Gastroesophageal sphincter (tissue), 4 donors: ENCODE data around the gene HMGCL. TPM values are rescaled to one million over a fixed set of nuclear protein-coding genes. Genes with fewer than 3 reads are reported as not detected.

Experiments used
- ATAC-seq: fragments of 150-250 bp; one replicate; pipeline ENCODE4 v1.9.1; 2016; ENCODE audit warnings: mild to moderate bottlenecking, moderate library complexity
- H3K27ac ChIP-seq, 4 donors: fragments of 200-600 bp; sonication (generic) in 3 of 4; 1 replicate in 3 of 4; 2 replicates in 1 of 4; pipeline ENCODE4 v1.5.1; 2016 to 2019
- H3K27me3 ChIP-seq: fragments of 200-600 bp; sonication (generic); one replicate; pipeline ENCODE4 v1.5.1; 2019
- H3K36me3 ChIP-seq, 2 donors: fragments of 200-600 bp; sonication (generic); one replicate each; pipeline ENCODE4 v1.5.1; 2019; ENCODE audit warnings: control low read depth in 1 of 2
- H3K4me1 ChIP-seq, 3 donors: fragments of 200-600 bp; sonication (generic); 1 replicate in 2 of 3; 2 replicates in 1 of 3; pipeline ENCODE4 v1.5.1; 2016 to 2019; ENCODE audit warnings: control low read depth in 2 of 3
- H3K4me3 ChIP-seq, 2 donors: fragments of 200-600 bp; sonication (generic); one replicate each; pipeline ENCODE4 v1.5.1; 2019; ENCODE audit warnings: mild to moderate bottlenecking in 1 of 2, moderate library complexity in 1 of 2
- H3K9me3 ChIP-seq, 3 donors: fragments of 200-600 bp; sonication (generic); one replicate each; pipeline ENCODE4 v1.5.1; 2017 to 2019; ENCODE audit warnings: control low read depth in 2 of 3
- EP300 ChIP-seq: sonication (generic); formaldehyde crosslinking; IDR thresholded peaks from one replicate; pipeline ENCODE4 v1.6.1; 2017; ENCODE audit warnings: antibody characterized with exemption, mild to moderate bottlenecking
- POLR2A ChIP-seq, 2 donors: fragments of 450-650 bp; IDR thresholded peaks; one replicate each; pipeline ENCODE4 v1.6.1; 2017; ENCODE audit warnings: antibody characterized with exemption in 2 of 2, mild to moderate bottlenecking in 2 of 2, moderate library complexity in 1 of 2
- POLR2AphosphoS5 ChIP-seq: sonication (generic); formaldehyde crosslinking; IDR thresholded peaks from one replicate; pipeline ENCODE4 v1.6.1; 2017; ENCODE audit warnings: antibody characterized with exemption
- WGBS, 2 donors: methylation state at CpG; one replicate each; pipeline ENCODE4 v1.1.5; 2018; ENCODE audit warnings: low coverage in 1 of 2; 5-methylcytosine and 5-hydroxymethylcytosine counted together
- total RNA-seq, 4 donors: library from RNA; depleted of rRNA; stranded (reverse); fragments of >200 nt; gene quantifications; one replicate each; pipeline ENCODE4 v1.1.0, GENCODE V29; 2016
- TF ChIP-seq, protein P1 (sequence below), 4 experiments: fragments of 200-600 bp in 2 of 4; fragments of 450-650 bp in 2 of 4; sonication (generic) in 1 of 4; IDR thresholded peaks; one replicate each; pipeline ENCODE4 v1.5.1; 2017 to 2019; ENCODE audit warnings: antibody characterized with exemption in 4 of 4, mild to moderate bottlenecking in 2 of 4, moderate library complexity in 2 of 4

HMGCL gene
- total RNA-seq, 4 donors from 2014 or later: 24.1 to 61.0 (median 47.2) TPM

DNA sequence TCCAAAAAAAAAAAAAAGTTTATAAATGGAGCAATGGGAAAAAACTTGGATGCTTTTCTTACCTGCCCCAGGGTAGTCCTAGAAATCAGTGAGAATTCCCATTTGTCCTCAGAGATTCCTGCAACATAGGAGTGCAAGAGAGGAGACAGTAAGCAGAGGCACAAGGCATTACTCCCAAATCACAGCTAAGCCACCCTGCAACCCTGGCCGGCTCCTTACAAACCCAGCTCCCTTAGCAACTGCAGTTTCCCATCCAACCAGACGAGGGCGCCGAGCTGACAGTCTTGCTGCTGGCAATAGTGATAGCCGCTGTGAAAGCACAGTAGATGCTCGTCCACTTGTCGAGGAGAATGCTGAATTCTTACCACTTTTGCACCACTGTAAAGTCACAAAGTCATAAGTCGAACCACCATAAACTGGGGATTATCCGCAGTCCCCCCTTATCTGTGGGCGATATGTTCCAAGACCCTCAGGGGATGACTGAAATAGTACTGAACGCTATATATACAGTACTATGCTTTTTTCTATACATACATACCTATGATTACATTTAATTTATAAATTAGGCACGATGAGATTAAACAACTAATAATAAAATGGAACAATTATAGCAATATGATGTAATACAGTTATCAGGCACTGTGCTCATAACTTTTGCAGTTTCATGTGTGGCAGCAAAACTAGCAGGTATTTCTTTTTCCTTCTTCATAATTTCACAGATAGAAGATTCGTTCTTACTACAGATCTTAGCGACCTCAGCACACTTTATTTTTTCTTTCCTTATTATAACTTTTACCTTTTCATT is 53.0 kb downstream of the HMGCL start:
- Histone ChIP-seq H3K4me3 (no peak overlapping the region), H3K27me3 (no peaks in the 10 kb centered on the region), H3K9me3 (no peaks in the 10 kb centered on the region), H3K36me3 (peaks cover 0 to 40% of the 10 kb centered on the region in 2 donors), H3K4me1 (peaks cover 0 to 28% (median 1%) of the 10 kb centered on the region in 3 donors), H3K27ac (no peak overlapping the region)
- ATAC-seq: peak; percentile 84
- TF ChIP-seq EP300 (no peak), POLR2AphosphoS5 (no peak), POLR2A (IDR thresholded peaks at IDR 0.05) (no peak)
- TF ChIP-seq, protein P1, sequence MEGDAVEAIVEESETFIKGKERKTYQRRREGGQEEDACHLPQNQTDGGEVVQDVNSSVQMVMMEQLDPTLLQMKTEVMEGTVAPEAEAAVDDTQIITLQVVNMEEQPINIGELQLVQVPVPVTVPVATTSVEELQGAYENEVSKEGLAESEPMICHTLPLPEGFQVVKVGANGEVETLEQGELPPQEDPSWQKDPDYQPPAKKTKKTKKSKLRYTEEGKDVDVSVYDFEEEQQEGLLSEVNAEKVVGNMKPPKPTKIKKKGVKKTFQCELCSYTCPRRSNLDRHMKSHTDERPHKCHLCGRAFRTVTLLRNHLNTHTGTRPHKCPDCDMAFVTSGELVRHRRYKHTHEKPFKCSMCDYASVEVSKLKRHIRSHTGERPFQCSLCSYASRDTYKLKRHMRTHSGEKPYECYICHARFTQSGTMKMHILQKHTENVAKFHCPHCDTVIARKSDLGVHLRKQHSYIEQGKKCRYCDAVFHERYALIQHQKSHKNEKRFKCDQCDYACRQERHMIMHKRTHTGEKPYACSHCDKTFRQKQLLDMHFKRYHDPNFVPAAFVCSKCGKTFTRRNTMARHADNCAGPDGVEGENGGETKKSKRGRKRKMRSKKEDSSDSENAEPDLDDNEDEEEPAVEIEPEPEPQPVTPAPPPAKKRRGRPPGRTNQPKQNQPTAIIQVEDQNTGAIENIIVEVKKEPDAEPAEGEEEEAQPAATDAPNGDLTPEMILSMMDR (IDR thresholded peaks at IDR 0.05): peak; percentile 78 to 91 (median 80)
- WGBS, 2 donors: 12 to 18% methylated on average over 9 to 11 of the region's 14 CpGs

DNA sequence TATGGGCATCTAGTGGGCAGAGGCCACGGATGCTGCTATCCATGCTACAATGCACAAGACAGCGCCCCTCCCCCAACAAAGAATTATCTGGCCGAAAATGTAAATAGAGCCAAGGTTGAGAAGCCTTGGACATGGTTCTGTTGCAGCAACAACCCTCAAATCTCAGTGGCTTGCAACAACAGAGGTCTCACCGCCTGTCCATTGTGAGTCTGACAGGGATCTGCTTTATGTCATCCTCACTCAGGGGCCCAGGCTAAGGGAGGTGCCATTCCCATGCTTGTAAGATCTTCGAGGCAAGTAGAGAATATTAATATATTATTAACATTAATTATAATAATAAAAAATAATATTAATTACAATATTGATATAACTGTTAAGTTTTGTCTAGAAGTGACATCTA is 56.5 kb downstream of the HMGCL start:
- no peak for ATAC-seq
- H3K4me3 ChIP-seq: no peak overlapping the region
- peaks cover 0 to 60% of the 10 kb centered on the region in 2 donors for H3K36me3 ChIP-seq
- H3K9me3 ChIP-seq: no peaks in the 10 kb centered on the region
- H3K4me1 ChIP-seq: peaks cover 0 to 20% (median 0%) of the 10 kb centered on the region in 3 donors
- TF ChIP-seq POLR2A (IDR thresholded peaks at IDR 0.05) (no peak), POLR2AphosphoS5 (no peak), EP300 (no peak)
- TF ChIP-seq, protein P1 (IDR thresholded peaks at IDR 0.05): no peak
- no peak overlapping the region for H3K27ac ChIP-seq
- no peaks in the 10 kb centered on the region for H3K27me3 ChIP-seq
- 42 to 59% methylated on average over 5 of the region's 5 CpGs for WGBS, 2 donors

DNA sequence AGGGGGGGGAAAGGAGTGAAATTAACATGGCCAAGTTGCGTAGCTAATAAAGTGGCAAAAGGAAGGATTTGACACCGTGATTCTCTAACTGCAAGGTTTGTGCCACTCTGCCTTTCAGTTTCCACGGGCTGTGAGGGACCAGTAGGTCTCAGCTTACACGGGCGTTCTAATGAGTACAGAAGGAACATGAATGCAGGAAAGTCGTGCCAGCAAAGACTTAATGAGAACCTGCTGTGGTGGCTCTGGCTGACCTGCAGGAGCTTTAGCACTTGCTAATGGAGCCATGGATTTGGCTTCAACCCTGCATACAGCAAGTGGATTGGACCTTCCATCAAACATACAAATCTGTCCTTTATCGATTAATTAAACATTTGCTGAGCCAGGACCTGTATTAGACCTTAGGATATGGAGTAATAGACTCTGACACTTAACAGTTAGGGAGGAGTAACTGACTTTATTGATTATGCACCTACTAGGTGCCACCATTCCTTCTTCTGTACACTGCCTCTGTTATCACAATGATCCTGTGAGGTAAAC is 62.1 kb downstream of the HMGCL start:
- WGBS, 2 donors: 75 to 77% methylated on average over 3 to 5 of the region's 7 CpGs
- no peak for TF ChIP-seq POLR2A (IDR thresholded peaks at IDR 0.05)
- TF ChIP-seq POLR2AphosphoS5: no peak
- TF ChIP-seq EP300: no peak
- TF ChIP-seq, protein P1 (IDR thresholded peaks at IDR 0.05): no peak
- Histone ChIP-seq H3K36me3 (peaks cover 0 to 79% of the 10 kb centered on the region in 2 donors), H3K4me3 (no peak overlapping the region), H3K27me3 (no peaks in the 10 kb centered on the region), H3K27ac (peak overlapping the region in 2 of 4 donors; percentile 44 to 53), H3K4me1 (peaks cover 0 to 36% (median 4%) of the 10 kb centered on the region in 3 donors), H3K9me3 (no peaks in the 10 kb centered on the region)
- ATAC-seq: no peak

DNA sequence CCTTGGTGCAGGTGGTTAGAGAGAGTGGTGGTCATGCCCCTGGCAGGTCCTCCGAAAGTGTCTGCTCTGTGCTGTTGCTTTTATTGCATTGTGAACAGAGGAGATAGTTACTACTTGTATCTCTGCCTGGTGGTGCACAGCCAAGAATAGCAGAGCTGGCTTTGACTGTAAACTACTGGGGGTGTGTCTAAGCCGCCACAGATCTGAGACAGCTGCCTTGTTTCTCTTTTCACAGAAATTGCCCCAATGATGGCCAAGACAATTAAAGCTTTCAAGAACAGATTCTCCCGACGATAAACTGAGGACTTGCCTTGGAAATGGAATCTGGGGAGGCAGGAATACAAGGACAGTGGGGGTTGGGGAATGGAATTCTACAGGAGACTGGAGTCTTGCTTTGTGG is 66.0 kb downstream of the HMGCL start:
- TF ChIP-seq, protein P1 (IDR thresholded peaks at IDR 0.05): no peak
- TF ChIP-seq POLR2AphosphoS5: no peak
- no peak for TF ChIP-seq POLR2A (IDR thresholded peaks at IDR 0.05)
- no peak for TF ChIP-seq EP300
- Histone ChIP-seq H3K9me3 (no peaks in the 10 kb centered on the region), H3K4me1 (peaks cover 0 to 35% (median 4%) of the 10 kb centered on the region in 3 donors), H3K36me3 (peaks cover 0 to 91% of the 10 kb centered on the region in 2 donors), H3K27me3 (no peaks in the 10 kb centered on the region), H3K4me3 (no peak overlapping the region), H3K27ac (peak overlapping the region in 2 of 4 donors; percentile 38 to 42)
- 33 to 63% methylated on average over 2 to 4 of the region's 4 CpGs for WGBS, 2 donors
- ATAC-seq: no peak
